GM19043 (cell line): ENCODE data around the gene RXFP3.
A peak's percentile ranks its signal among the peaks of the same experiment; 100 is the strongest.
"Not testable (repeated sequence)": the region's sequence is repeated elsewhere in the genome, so short reads cannot be mapped to it uniquely, and the experiment has no call there.

Experiments
- ATAC-seq: cut with Tn5 transposase; IDR thresholded peaks from one replicate; pipeline ENCODE4 v1.9.1; 2021; ENCODE audit warnings: low read depth; ENCODE audit not compliant: unreplicated experiment

Gene RXFP3

GRCh38 chr5:33936381-33937016 is at the start of gene RXFP3:
Gene RXFP3 (plus strand): TSS chr5:33936386. CDS start chr5:33936741, 355 bp downstream.
- no peak for ATAC-seq

- ATAC-seq = no peak
These were observed 48.9 kb upstream of the RXFP3 start for GRCh38 chr5:33887268-33887667.

- no peak for ATAC-seq
These were observed 47.6 kb upstream of the RXFP3 start for GRCh38 chr5:33888587-33888986.

GRCh38 chr5:33890131-33891032 is 45.8 kb upstream of the RXFP3 start:
- ATAC-seq = peak; percentile 43

GRCh38 chr5:33891446-33891787 is 44.8 kb upstream of the RXFP3 start:
- no peak for ATAC-seq

- ATAC-seq = no peak
These were observed 44.2 kb upstream of the RXFP3 start, which contains the start of gene ADAMTS12 for GRCh38 chr5:33891788-33892619. Gene ADAMTS12 (minus strand): TSS chr5:33891990. CDS start chr5:33891856, 134 bp downstream.

- no peak for ATAC-seq
These were observed 43.5 kb upstream of the RXFP3 start for GRCh38 chr5:33892620-33893137.

- ATAC-seq = no peak
These were observed 41.6 kb upstream of the RXFP3 start for GRCh38 chr5:33894566-33894965.

- ATAC-seq = no peak
These were observed 35.0 kb upstream of the RXFP3 start for GRCh38 chr5:33901156-33901555.

- no peak for ATAC-seq
These were observed 33.1 kb upstream of the RXFP3 start for GRCh38 chr5:33903118-33903517.

- ATAC-seq = no peak
These were observed 30.8 kb upstream of the RXFP3 start for GRCh38 chr5:33905381-33905780.

- ATAC-seq = not testable (repeated sequence)
These were observed 29.9 kb upstream of the RXFP3 start for GRCh38 chr5:33906248-33906647.

- ATAC-seq = not testable (repeated sequence)
These were observed 21.3 kb upstream of the RXFP3 start for GRCh38 chr5:33914844-33915243.

- ATAC-seq = no peak
These were observed 15.2 kb upstream of the RXFP3 start for GRCh38 chr5:33921002-33921401.

- no peak for ATAC-seq
These were observed 10.9 kb upstream of the RXFP3 start for GRCh38 chr5:33925278-33925677.

GRCh38 chr5:33927685-33928084 is 8.5 kb upstream of the RXFP3 start:
- ATAC-seq = no peak

- ATAC-seq = no peak
These were observed 7.9 kb upstream of the RXFP3 start for GRCh38 chr5:33928283-33928682.

- no peak for ATAC-seq
These were observed 6.1 kb upstream of the RXFP3 start for GRCh38 chr5:33929925-33930690.

GRCh38 chr5:33931136-33931535 is 5.0 kb upstream of the RXFP3 start:
- ATAC-seq = no peak

GRCh38 chr5:33933723-33934169 is 2.4 kb upstream of the RXFP3 start:
- ATAC-seq = peak; percentile 84
